IPS-18c (cell line): ENCODE results near the gene PYGB.
"Not testable (repeated sequence)": the region's sequence is repeated elsewhere in the genome, so short reads cannot be mapped to it uniquely, and the experiment has no call there.

Experiments used
- H3K4me3 ChIP-seq: 2 replicates; pipeline ENCODE4 v1.7.0; 2013; ENCODE audit warnings: low read depth, mild to moderate bottlenecking, low read length, moderate library complexity; ENCODE audit not compliant: insufficient read depth
- H3K9me3 ChIP-seq: one replicate; pipeline ENCODE4 v1.6.1; 2013; ENCODE audit warnings: mild to moderate bottlenecking, low read length, moderate library complexity; ENCODE audit not compliant: control insufficient read depth, insufficient read depth

The PYGB gene

GRCh38 chr20:25319241-25320034 lies 71.6 kb downstream of the PYGB start:
- Histone ChIP-seq H3K4me3 (no peak overlapping the region), H3K9me3 (no peaks in the 10 kb centered on the region)

DNA sequence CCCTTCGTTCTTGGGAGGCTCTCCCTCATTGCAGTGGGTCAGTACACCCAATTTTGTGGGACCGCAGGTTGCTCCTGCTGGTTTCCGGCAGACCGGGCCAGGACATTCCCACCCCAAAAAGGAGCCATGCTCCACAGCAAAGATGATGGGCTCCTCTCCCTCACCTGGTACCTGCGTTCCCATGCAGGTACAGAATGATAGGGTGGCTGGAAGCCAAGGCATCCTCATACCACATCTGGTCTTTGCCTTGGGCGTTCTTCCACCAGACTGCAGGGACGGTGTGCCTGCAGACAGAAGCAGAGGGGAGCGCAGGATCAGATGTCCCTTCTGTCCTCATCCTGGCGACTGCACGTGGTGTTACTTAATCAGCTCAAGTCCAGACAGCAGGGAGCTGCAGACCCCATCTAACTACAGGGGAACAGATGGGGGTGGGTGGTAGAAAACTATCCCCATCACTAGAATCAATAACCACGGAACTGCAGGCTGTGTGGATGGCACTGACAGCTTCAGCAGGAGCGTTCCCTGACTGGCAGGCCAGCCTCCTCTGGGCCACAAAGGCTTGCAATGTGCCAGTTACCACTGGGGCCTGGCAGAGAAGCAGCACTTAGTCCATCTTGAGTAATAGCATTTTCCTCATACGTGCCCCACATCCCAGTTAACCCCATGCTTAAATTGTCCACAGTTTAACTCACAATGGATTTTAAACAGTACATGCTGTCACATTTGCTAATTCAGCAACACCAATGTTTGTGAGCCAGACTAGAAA lies 72.3 kb downstream of the PYGB start:
- H3K4me3 ChIP-seq: no peak overlapping the region
- no peaks in the 10 kb centered on the region for H3K9me3 ChIP-seq

- no peak overlapping the region for H3K4me3 ChIP-seq
- no peaks in the 10 kb centered on the region for H3K9me3 ChIP-seq
Observed at GRCh38 chr20:25321262-25321831, 73.5 kb downstream of the PYGB start.

- H3K4me3 ChIP-seq: no peak overlapping the region
- H3K9me3 ChIP-seq: no peaks in the 10 kb centered on the region
Observed at GRCh38 chr20:25321991-25322390, 74.1 kb downstream of the PYGB start.

GRCh38 chr20:25323496-25324246 lies 75.8 kb downstream of the PYGB start:
- Histone ChIP-seq H3K9me3 (no peaks in the 10 kb centered on the region), H3K4me3 (no peak overlapping the region)

- Histone ChIP-seq H3K9me3 (no peaks in the 10 kb centered on the region), H3K4me3 (no peak overlapping the region)
Observed at GRCh38 chr20:25324412-25324811, 76.5 kb downstream of the PYGB start.

- no peaks in the 10 kb centered on the region for H3K9me3 ChIP-seq
- no peak overlapping the region for H3K4me3 ChIP-seq
Observed at GRCh38 chr20:25325073-25325472, 77.2 kb downstream of the PYGB start.

GRCh38 chr20:25325997-25326396 lies 78.1 kb downstream of the PYGB start:
- Histone ChIP-seq H3K4me3 (no peak overlapping the region), H3K9me3 (no peaks in the 10 kb centered on the region)

DNA sequence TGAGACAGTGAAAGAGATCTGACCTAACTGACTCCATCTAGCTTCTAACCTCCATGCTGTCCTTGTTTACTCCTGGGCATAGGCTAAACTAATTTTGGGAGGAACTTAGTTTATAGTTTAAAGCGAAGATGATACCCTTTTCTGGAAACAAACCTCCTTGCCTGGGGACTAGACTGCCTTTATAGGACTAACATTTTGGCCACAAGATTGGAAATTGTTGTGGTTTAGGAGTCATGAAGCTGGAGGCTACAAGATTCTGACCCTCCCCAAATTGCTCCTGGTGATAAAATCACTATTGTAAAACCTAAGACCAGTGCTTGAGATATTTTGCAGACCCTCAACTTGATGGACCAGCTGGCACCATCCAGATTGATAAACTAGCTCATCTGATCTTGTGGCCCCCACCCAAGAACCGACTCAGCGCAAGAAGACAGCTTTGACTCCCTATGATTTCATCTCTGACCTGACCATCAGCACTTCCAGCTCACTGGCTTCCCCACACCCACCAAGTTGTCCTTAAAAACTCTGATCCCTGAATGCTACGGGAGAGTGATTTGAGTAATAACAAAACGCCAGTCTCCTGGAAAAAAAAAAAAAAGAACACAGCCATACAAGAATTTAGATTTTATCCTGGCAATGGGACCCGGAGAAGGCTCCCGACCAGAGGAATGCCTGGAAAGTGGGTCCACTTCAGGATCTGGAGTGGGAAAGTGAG lies 79.8 kb downstream of the PYGB start:
- H3K9me3 ChIP-seq: no peaks in the 10 kb centered on the region
- H3K4me3 ChIP-seq: no peak overlapping the region

GRCh38 chr20:25328954-25329498 lies 81.1 kb downstream of the PYGB start:
- Histone ChIP-seq H3K9me3 (no peaks in the 10 kb centered on the region), H3K4me3 (no peak overlapping the region)

GRCh38 chr20:25334972-25335371 lies 87.1 kb downstream of the PYGB start:
- H3K9me3 ChIP-seq: not testable (repeated sequence)

GRCh38 chr20:25336561-25337422 lies 88.9 kb downstream of the PYGB start:
- Histone ChIP-seq H3K9me3 (no peaks in the 10 kb centered on the region), H3K4me3 (no peak overlapping the region)

More at GRCh38 chr20:25334972-25335371, 87.1 kb downstream of the PYGB start:
- not testable (repeated sequence) for H3K4me3 ChIP-seq

GRCh38 chr20:25338112-25339023 lies 90.5 kb downstream of the PYGB start:
- H3K4me3 ChIP-seq: no peak overlapping the region
- H3K9me3 ChIP-seq: no peaks in the 10 kb centered on the region

- Histone ChIP-seq H3K9me3 (no peaks in the 10 kb centered on the region), H3K4me3 (no peak overlapping the region)
Observed at GRCh38 chr20:25339608-25340007, 91.7 kb downstream of the PYGB start.

DNA sequence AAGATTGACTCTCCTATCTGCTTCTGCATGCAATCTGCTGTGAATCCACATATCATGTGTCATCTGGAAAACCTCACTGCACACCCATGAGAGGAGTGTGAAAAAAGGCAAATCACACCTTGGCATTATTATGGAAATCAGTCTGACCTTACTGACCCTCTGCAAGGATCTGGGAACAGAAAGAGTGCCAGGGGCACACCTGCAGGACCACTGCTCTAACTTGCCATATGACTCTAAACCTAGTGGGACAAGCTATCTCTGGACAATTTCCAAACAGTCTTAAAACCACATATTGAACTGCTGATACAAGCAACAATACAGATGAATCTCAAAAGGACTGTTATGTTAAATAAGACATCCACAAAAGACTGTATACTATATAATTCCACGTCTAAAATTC lies 92.5 kb downstream of the PYGB start:
- Histone ChIP-seq H3K9me3 (no peaks in the 10 kb centered on the region), H3K4me3 (no peak overlapping the region)
